ENCODE results near the gene SBK1.

Gene SBK1

DNA sequence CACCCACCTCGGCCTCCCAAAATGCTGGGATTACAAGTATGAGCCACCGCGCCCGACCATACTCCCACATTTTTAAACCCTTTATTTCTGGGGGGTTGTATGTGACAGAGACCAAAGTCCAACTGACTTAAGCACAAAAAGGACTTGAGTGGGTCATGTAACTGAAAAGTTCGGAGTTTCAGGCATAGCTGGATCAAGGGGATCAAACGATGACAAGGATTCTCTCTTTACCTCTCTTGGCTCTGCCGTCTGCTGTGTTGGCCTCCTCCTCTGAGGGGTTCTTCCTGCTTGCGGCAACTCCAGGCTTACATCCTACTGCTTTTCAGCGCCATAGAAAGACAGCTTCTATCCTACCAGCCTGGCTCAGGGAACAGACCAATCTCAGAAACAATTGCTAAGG, 9.2 kb upstream of the SBK1 start:
- no peak for DNase-seq

- no peak for DNase-seq
Measured at GRCh38 chr16:28283798-28284577, 8.3 kb upstream of the SBK1 start.

DNA sequence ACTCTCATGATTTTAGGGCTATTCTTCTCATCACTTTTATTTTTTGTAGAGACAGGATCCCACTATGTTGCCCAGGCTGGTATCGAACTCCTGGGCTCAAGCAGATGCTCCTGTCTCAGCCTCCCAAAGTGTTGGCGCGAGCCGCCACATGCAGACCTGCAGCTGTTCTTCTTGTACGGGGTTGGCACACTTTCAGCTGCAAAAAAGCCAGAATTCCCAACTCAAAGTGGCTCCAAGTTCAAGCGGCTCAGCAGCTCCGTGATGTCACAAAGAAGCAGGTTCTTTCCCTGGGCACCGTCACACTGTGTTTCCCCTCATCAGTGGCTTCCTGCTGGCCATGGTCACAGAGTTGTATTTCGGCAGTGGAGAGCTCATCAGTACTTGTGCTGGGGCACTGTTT, 6.7 kb upstream of the SBK1 start:
- no peak for DNase-seq

- DNase-seq, result peak; percentile 60
Measured at GRCh38 chr16:28288114-28288513, 4.2 kb upstream of the SBK1 start.

- no peak for DNase-seq
Measured at GRCh38 chr16:28289048-28289447, 3.3 kb upstream of the SBK1 start.

DNA sequence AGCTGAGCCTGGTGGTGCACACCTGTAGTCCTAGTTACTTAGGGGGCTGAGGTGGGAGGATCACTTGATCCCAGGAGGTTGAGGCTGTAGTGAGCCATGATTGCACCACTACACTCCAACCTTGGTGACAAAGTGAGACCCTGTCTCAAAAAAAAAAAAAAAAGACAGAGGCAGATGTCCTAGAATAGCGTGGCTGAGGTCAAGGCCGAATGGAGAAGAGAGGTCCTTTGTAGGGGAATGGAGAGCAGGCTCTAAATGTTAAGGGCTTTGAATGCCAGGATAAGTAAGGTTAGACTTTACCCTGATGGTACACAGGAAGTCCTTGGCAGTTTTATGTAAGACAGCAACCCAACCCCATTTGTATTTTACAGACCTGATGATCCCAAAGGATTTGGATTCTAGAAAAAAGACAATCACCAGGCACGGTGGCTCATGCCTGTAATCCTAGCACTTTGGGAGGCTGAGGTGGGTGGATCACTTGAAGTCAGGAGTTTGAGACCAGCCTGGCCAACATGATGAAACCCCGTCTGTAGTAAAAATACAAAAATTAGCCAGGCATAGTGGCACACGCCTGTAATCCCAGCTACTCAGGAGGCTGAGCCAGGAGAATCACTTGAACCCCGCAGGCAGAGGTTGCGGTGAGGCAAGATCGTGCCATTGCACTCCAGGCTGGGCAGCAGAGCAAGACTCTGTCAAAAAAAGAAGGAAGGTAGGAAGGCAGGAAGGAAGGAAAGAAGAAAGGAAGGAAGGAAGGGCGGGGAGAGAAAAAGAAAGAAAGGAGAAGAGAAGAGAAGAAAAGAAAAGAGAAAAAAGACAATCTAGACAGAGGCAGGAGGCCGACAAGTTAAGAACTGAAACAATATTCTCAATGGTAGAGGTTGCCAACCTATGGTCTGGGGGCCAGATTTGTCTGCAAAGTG, 2.1 kb upstream of the SBK1 start:
- no peak for DNase-seq

GRCh38 chr16:28290859-28291254, 1.5 kb upstream of the SBK1 start:
- DNase-seq, result no peak

DNA sequence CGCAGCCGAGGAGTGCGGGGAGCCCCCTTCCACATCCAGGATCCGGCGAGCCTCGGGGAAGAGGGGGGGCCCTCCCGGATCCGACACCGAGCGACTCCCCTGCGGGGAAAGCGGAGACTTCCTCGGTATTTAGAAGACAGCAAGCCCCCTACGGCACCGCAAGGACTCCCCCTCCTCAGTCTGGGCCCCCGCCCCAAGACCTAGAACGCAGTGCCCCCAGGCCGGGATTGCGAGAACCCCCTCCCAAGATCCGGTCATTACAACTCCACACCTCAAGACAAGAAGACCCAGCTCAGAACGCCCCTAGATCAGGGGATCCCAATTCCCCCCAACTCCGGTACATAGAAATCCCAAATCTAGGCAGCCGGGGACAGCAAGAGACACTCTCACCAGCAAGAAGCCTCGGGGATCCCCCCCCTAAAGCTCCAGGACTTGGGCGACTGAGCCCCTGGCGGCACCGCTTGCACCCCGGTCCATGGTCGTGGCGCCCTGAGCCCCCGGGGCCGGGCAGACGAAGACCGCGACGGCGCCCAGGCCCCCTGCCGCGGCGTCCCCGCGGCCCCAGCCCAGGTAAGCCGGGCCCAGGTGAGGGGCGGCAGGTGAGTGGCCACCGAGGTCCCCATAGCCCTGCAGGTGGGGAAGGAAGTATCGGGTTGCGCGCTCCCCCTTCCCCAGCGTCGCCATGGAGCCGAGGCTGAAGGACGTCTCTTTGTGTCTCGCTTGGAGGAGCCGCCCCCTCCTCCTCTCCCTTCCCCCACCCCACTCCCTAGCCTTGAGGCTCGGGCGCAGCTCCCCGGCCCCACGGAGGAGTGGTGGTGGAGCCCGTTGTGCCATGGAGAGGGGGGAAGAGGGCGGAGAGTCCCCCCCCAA, 641 bp downstream of the SBK1 start:
- no peak for DNase-seq

GRCh38 chr16:28293601-28293960, 1.3 kb downstream of the SBK1 start:
- DNase-seq, result no peak

DNA sequence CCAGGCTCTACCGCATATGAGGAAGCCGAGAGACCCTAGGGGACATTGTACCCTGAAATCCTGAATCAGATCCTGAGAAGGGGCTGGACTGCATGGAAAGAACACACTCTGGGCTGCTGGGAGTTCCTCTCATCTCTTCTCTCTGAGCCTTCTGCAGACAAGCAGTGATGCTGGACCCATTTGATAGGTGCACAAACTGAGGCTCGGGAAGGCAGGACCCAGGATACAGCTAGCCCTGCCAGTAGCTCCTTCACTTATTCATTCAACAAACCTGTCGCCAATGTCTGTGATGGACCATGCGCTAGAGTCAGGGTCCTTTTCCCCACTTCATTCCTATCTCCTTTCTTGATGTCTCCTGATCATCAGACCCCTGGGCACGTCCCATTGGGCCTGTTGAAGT, 1.9 kb downstream of the SBK1 start:
- DNase-seq, result no peak

GRCh38 chr16:28295276-28295675, 3.0 kb downstream of the SBK1 start:
- DNase-seq, result no peak

DNA sequence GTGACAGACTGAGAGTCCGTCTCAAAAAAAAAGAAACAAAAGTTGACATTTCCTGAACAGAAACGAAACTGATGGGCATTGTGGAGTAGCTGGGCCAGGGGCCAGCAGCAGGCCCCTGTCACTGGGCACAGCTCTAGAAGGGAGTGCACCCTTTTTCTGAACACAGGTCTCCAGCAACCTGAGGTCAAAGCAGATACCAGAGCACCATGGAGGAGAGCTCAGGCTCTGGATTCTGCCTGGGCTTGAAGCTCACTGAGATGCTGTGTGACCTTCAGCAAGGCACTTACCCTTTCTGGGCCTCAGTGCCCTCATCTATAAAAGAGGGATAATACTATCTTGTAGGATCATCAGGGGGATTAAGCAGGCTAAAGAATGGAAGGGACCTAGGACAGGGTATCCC, 5.0 kb downstream of the SBK1 start:
- DNase-seq, result no peak

DNA sequence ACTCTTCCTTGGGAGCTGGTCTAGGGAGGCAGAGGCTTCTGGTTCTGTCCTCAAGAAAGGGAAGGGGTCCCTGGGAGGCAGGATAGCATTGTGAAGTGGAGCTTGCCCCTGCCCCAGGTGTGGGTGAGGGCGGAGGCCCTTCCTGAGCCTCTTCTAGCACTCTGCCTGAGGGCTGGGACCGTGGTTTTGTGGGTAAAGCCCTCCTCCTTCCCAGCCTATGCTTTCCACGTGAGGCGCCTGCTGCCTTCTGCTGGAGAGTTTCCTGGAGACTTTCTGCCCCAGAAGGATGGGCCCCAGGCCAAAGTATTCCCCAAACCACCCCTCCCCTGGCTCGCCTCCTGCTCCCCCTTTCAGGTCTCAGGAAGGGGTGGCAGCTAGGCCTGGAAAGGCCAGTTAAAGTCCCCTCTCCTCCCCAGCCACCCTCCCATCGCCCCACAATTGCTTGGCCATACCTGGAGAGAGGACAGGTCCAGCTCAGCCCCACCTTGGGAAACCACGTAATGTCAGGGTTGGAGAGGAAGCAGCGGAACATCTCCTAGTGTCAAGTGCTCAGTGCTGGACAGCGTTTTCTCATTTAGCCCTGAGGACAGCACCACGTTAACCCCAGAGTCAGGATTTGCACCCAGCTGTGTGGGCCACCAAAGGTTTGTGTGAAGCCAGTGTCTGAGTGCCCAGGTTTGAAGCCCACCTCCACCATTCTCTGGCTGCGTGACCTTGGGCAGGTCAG, 5.6 kb downstream of the SBK1 start:
- DNase-seq, result no peak

DNA sequence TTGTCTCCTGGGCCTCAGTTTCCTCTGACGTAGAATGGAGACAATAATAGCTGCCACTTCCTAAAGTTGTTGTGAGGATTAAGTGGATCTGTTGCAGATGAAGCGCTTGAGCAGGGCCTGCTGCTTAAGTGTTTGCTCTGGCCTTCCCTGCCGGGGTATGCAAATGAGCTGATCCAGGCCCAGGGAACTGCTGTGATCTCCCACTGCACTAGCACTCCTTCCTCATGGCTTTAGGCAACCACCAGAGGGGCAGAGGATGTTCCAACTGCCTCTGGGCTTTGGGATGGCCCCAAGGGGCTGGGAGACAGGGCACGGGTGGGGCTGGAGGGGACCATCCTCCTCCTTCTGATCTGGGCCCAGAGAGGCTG, 6.2 kb downstream of the SBK1 start:
- no peak for DNase-seq

- no peak for DNase-seq
Measured at GRCh38 chr16:28300327-28300726, 8.0 kb downstream of the SBK1 start.

GRCh38 chr16:28301154-28301553, 8.8 kb downstream of the SBK1 start:
- no peak for DNase-seq

- no peak for DNase-seq
Measured at GRCh38 chr16:28301620-28302019, 9.3 kb downstream of the SBK1 start.

- no peak for DNase-seq
Measured at GRCh38 chr16:28303132-28303531, 10.8 kb downstream of the SBK1 start.

DNA sequence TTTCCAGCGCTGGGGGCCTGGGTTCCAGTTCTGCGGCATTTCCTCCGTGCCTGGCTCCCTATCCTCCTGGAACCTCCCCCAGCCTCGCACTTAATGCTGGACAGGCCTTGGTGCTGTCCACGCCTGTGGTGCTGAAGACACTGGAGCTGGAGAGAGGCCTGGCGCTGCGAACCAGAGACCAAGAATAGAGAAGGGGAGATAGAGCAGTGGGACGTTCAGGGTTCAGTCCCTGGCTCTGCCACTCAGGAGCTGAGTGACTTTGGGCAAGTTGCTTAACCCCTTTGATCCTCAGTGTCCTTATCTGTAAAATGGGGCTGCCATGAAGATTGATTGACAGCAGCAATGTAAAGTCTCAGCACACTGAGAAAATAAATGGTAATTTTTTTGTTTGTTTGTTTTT, 11.9 kb downstream of the SBK1 start:
- DNase-seq, result peak; percentile 72

GRCh38 chr16:28307936-28308335, 15.6 kb downstream of the SBK1 start:
- DNase-seq, result no peak

DNA sequence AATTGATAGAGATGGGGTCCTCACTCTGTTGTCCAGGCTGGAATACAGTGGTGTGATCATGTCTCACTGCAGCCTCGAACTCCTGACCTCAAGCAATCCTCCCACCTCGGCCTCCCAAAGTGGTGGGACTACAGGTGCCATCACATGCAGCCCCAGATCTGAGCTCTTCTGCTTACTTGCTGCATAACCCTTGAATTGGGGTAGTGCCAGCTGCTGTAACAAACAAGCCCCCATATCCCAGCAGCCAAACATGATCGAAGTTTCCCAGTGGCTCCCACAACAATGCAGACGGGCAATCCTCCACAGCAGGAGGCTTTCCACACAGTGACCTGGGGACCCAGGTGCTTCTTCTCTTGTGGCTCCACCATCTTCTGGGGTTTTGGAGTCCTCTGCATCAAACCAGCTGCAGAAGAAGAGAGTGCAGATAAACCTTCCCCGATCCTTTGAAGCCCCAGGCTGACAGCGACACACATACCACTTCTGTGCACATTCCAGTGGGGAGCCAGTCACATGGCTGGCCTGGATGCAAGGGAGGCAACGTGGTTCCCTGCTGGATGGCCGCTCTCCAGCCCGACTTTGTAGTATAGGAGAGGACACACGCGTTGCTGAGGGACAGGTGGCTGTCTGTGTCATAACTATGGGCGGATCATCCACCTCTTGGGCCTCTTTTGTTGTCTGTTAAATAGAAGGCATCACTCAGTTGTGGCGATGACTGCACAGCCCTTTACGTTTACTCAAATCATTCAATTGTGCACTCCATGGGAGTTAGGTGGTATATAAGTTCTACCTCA, 16.7 kb downstream of the SBK1 start:
- DNase-seq, result no peak

- DNase-seq, result no peak
Measured at GRCh38 chr16:28309811-28310311, 17.5 kb downstream of the SBK1 start.
